ENCODE measurements around the gene ARL5A. TPM values are rescaled to one million over a fixed set of nuclear protein-coding genes. Genes with fewer than 3 reads are reported as not detected.
"Not testable (repeated sequence)": the region's sequence is repeated elsewhere in the genome, so short reads cannot be mapped to it uniquely, and the experiment has no call there.

The ARL5A gene
- total and polyA plus RNA-seq, 2 of the 4 experiments (the other 2 are of a cell fraction) = 22.3 to 45.5 TPM

DNA sequence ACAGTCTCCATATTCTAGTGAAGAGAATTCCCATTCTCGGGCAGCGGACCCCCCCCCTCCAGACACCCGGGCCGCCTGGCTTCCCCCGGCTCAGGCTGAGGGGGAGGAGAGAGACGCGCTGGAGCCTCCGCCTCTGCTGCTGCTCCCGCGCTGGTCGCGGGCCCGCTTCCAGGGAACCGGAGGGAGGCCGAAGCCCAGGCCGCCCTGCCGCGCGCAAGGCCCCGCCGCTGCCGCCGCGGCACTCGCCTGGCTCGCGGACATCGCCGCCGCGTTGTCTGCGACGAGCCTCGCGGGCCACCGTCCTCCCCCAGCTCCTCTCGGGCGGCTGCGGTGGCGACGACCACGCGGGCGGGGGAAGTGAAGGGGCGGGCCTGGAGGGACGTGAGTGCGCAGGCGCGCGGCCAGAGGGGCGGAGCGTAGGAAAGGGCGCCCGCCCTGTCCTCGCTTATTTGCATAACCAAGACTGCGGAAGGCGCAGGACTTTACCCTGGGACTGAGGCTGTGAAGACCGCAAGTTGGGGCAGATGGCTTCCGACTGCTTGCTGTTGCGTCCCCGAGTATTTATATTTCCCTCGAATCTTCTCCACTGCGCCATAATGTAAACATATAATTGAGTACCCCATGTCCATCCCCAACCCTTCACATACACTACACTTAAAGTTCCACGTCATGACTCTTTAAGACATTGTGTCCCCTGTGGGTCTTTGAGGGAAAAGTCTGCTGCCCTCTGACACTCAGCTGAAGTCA lies at the start of gene ARL5A (continued):
- TF ChIP-seq MAZ (IDR thresholded peaks at IDR 0.05; ENCODE audit: borderline replicate concordance, low read depth, low read length) (peak; percentile 88; the same call in 1 of the 2 replicates), USF2 (IDR thresholded peaks at IDR 0.05; ENCODE audit: low read depth, low read length) (0 out of 2 replicates have a peak, but pooled peaks have one; percentile 35), MAFK (IDR thresholded peaks at IDR 0.05; ENCODE audit: low read depth, low read length) (no peak)

GRCh38 chr2:151875631-151876030 lies 47.4 kb upstream of the ARL5A start:
- H2BK120ac ChIP-seq (ENCODE audit: low read depth, low read length); ATAC-seq (ENCODE audit: low read depth); intact Hi-C loops (cut with micrococcal nuclease); H3K4me2 ChIP-seq (ENCODE audit: low read depth, low read length); dilution Hi-C loops (cut with HindIII; ENCODE audit: low sequenced_read_pairs, unreplicated experiment); H3K27me3 ChIP-seq (ENCODE audit: control insufficient read depth, insufficient read depth, low read length); BruUV-seq (replicated peaks); H2BK20ac ChIP-seq (ENCODE audit: low read depth, low read length); H3K4me3 ChIP-seq (ENCODE audit: insufficient read depth, low read depth, low read length); H2AK5ac ChIP-seq (ENCODE audit: low read depth, low read length); H3K9me3 ChIP-seq (ENCODE audit: control insufficient read depth, insufficient read depth, low read length); H3K36me3 ChIP-seq (ENCODE audit: control insufficient read depth, insufficient read depth, low read length); H4K5ac ChIP-seq (ENCODE audit: low read depth, low read length); H3K9ac ChIP-seq (ENCODE audit: low read depth, low read length); in situ Hi-C loops (cut with MboI; ENCODE audit: low sequenced_read_pairs); H3K79me1 ChIP-seq (ENCODE audit: low read depth in 1 of 2, low read length in 2 of 2); H2BK5ac ChIP-seq (ENCODE audit: low read depth, low read length, poor library complexity, severe bottlenecking); H3K9me1 ChIP-seq (ENCODE audit: insufficient read depth, low read length); H3K4me1 ChIP-seq (ENCODE audit: control insufficient read depth, insufficient read depth, low read length); H3K27ac ChIP-seq (ENCODE audit: insufficient read depth, low read length); H3K4ac ChIP-seq (ENCODE audit: low read depth, low read length); H2BK15ac ChIP-seq (ENCODE audit: low read depth, low read length); H4K20me1 ChIP-seq (ENCODE audit: insufficient read depth, low read length); POLR2A ChIA-PET (ENCODE audit: unreplicated experiment); H2AFZ ChIP-seq (replicated peaks; ENCODE audit: low read length, poor library complexity); H3K56ac ChIP-seq (ENCODE audit: extremely low read depth, insufficient read depth, low read length); H3K18ac ChIP-seq (ENCODE audit: low read depth, low read length); H4K8ac ChIP-seq (ENCODE audit: low read depth in 2 of 2, low read length in 2 of 2); H2AK9ac ChIP-seq (replicated peaks; ENCODE audit: low read depth, low read length, poor library complexity); H3K14ac ChIP-seq (replicated peaks; ENCODE audit: low read depth, low read length); CTCF ChIA-PET; DNase-seq; H4K91ac ChIP-seq (ENCODE audit: insufficient read depth, low read depth, low read length); H3K23ac ChIP-seq (ENCODE audit: low read depth, low read length): not testable (repeated sequence)
- no CpG with 5 or more reads among the region's 34 CpGs for WGBS, 2 experiments (ENCODE audit: extremely low coverage in 2 of 2, insufficient read length in 1 of 2)

Measured in IMR-90 (cell line).